GM19372 (cell line): ENCODE results near the gene KLHL26.

Source experiments
- ATAC-seq: cut with Tn5 transposase; IDR thresholded peaks from one replicate; pipeline ENCODE4 v1.9.1; 2021; ENCODE audit warnings: mild to moderate bottlenecking, low read depth, moderate library complexity; ENCODE audit not compliant: unreplicated experiment

KLHL26 gene

GRCh38 chr19:18612051-18612771 lies 24.6 kb upstream of the KLHL26 start:
- ATAC-seq = no peak

GRCh38 chr19:18612772-18613588 lies 23.8 kb upstream of the KLHL26 start, which contains the start of gene TMEM59L:
Gene TMEM59L, plus strand, starts transcription at chr19:18612870. Its CDS starts 89 bp downstream, at chr19:18612959.
- ATAC-seq = no peak

GRCh38 chr19:18613589-18614234 lies 23.1 kb upstream of the KLHL26 start:
- no peak for ATAC-seq

GRCh38 chr19:18616023-18616422 lies 20.8 kb upstream of the KLHL26 start:
- ATAC-seq = no peak

GRCh38 chr19:18617562-18617961 lies 19.3 kb upstream of the KLHL26 start:
- ATAC-seq = no peak

- ATAC-seq = no peak
These were observed 18.6 kb upstream of the KLHL26 start for GRCh38 chr19:18618236-18618635.

- ATAC-seq = no peak
These were observed 16.5 kb upstream of the KLHL26 start for GRCh38 chr19:18620311-18620710.

GRCh38 chr19:18620902-18621301 lies 15.9 kb upstream of the KLHL26 start:
- no peak for ATAC-seq

- ATAC-seq = no peak
These were observed 9.9 kb upstream of the KLHL26 start for GRCh38 chr19:18626906-18627305.

- ATAC-seq = no peak
These were observed 7.4 kb upstream of the KLHL26 start for GRCh38 chr19:18629166-18630088.

- no peak for ATAC-seq
These were observed 3.5 kb upstream of the KLHL26 start for GRCh38 chr19:18633321-18633720.

GRCh38 chr19:18634612-18635297 lies 2.1 kb upstream of the KLHL26 start:
- no peak for ATAC-seq

GRCh38 chr19:18635831-18636182 lies 1.0 kb upstream of the KLHL26 start:
- no peak for ATAC-seq

- peak; percentile 79 for ATAC-seq
These were observed 452 bp upstream of the KLHL26 start for GRCh38 chr19:18636183-18636968.

- ATAC-seq = no peak
These were observed 1.1 kb downstream of the KLHL26 start for GRCh38 chr19:18637673-18638630.

- no peak for ATAC-seq
These were observed 2.9 kb downstream of the KLHL26 start for GRCh38 chr19:18639706-18640243.

GRCh38 chr19:18644196-18645034 lies 7.6 kb downstream of the KLHL26 start:
- ATAC-seq = no peak
